ENCODE data around the gene LTBP2.

DNA sequence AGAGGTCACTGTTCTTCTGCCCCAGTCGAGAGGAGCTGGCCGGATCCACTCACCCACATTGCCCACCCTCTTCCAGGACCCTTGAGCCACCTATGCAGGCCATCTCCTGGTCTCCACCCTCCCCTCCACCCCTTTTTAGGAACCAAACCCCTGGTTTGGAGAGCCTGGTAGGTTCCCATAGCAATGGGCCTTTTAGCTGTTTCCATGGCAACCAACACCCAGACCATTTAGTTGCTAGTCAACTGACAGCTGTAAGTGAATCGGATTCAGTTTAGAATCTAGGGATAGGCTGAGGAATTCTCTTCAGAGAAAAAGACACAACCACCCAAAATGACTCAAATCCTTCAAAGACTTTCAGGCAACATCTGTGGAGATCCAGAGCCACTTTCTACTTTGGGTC is 135.4 kb downstream of the LTBP2 start:
- TF ChIP-seq CREB1 (IDR thresholded peaks at IDR 0.05; ENCODE audit: low read depth) (no peak), CEBPB (IDR thresholded peaks at IDR 0.05) (no peak), EGR1 (IDR thresholded peaks at IDR 0.05) (no peak), FOXM1 (IDR thresholded peaks at IDR 0.05; ENCODE audit: borderline replicate concordance, low read depth) (no peak), EP300 (IDR thresholded peaks at IDR 0.05; ENCODE audit: borderline replicate concordance) (no peak), RAD21 (IDR thresholded peaks at IDR 0.05; ENCODE audit: low read depth) (no peak), YY1 (IDR thresholded peaks at IDR 0.05; ENCODE audit: low read depth) (no peak), TCF12 (IDR thresholded peaks at IDR 0.05; ENCODE audit: low read depth) (no peak), TEAD4 (IDR thresholded peaks at IDR 0.05) (no peak), TAF1 (IDR thresholded peaks at IDR 0.05; ENCODE audit: low read depth) (no peak)
- TF ChIP-seq, protein P1, sequence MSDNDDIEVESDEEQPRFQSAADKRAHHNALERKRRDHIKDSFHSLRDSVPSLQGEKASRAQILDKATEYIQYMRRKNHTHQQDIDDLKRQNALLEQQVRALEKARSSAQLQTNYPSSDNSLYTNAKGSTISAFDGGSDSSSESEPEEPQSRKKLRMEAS (IDR thresholded peaks at IDR 0.05) = no peak
- TF ChIP-seq, protein P2, sequence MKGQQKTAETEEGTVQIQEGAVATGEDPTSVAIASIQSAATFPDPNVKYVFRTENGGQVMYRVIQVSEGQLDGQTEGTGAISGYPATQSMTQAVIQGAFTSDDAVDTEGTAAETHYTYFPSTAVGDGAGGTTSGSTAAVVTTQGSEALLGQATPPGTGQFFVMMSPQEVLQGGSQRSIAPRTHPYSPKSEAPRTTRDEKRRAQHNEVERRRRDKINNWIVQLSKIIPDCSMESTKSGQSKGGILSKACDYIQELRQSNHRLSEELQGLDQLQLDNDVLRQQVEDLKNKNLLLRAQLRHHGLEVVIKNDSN (IDR thresholded peaks at IDR 0.05) = no peak
- TF ChIP-seq, protein P3, sequence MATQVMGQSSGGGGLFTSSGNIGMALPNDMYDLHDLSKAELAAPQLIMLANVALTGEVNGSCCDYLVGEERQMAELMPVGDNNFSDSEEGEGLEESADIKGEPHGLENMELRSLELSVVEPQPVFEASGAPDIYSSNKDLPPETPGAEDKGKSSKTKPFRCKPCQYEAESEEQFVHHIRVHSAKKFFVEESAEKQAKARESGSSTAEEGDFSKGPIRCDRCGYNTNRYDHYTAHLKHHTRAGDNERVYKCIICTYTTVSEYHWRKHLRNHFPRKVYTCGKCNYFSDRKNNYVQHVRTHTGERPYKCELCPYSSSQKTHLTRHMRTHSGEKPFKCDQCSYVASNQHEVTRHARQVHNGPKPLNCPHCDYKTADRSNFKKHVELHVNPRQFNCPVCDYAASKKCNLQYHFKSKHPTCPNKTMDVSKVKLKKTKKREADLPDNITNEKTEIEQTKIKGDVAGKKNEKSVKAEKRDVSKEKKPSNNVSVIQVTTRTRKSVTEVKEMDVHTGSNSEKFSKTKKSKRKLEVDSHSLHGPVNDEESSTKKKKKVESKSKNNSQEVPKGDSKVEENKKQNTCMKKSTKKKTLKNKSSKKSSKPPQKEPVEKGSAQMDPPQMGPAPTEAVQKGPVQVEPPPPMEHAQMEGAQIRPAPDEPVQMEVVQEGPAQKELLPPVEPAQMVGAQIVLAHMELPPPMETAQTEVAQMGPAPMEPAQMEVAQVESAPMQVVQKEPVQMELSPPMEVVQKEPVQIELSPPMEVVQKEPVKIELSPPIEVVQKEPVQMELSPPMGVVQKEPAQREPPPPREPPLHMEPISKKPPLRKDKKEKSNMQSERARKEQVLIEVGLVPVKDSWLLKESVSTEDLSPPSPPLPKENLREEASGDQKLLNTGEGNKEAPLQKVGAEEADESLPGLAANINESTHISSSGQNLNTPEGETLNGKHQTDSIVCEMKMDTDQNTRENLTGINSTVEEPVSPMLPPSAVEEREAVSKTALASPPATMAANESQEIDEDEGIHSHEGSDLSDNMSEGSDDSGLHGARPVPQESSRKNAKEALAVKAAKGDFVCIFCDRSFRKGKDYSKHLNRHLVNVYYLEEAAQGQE (IDR thresholded peaks at IDR 0.05; ENCODE audit: low read depth) = no peak
